ENCODE measurements around the gene P4HA1. TPM values are rescaled to one million over a fixed set of nuclear protein-coding genes. Genes with fewer than 3 reads are reported as not detected.

P4HA1 gene
- total RNA-seq, 2 experiments from 2014 or later = 37.4 to 38.9 TPM

- H3K27me3 Mint-ChIP-seq (ENCODE audit: low read depth) = no peaks in the 10 kb centered on the region
- H3K4me1 Mint-ChIP-seq (ENCODE audit: low read depth) = peaks cover 11% of the 10 kb centered on the region
- no peak for ATAC-seq
- DNase-seq = no peak
- peaks cover 35% of the 10 kb centered on the region for H3K36me3 Mint-ChIP-seq (ENCODE audit: low read depth)
- H3K9me3 Mint-ChIP-seq (ENCODE audit: insufficient read depth) = no peaks in the 10 kb centered on the region
- ChIA-PET CTCF (interaction anchor here (0.7 to 4.3 kb wide), 16 partner anchors 8 to 697 kb away, joined by 3 to 27 read pairs (median 5); partner anchors contain the start of genes DNAJC9, NUDT13 and P4HA1), POLR2A (no interaction called here)
- H3K27ac Mint-ChIP-seq = no peak overlapping the region
- no peak overlapping the region for H3K4me3 Mint-ChIP-seq
Measured at GRCh38 chr10:73061743-73062142, 34.9 kb downstream of the P4HA1 start.

GRCh38 chr10:73060738-73061635 lies 35.7 kb downstream of the P4HA1 start:
- POLR2A ChIA-PET = no interaction called here
- Mint-ChIP-seq H3K4me1 (ENCODE audit: low read depth) (peaks cover 11% of the 10 kb centered on the region), H3K36me3 (ENCODE audit: low read depth) (peaks cover 33% of the 10 kb centered on the region), H3K4me3 (no peak overlapping the region), H3K9me3 (ENCODE audit: insufficient read depth) (no peaks in the 10 kb centered on the region), H3K27me3 (ENCODE audit: low read depth) (no peaks in the 10 kb centered on the region), H3K27ac (no peak overlapping the region)
- CTCF ChIA-PET = interaction anchor here (0.7 to 4.3 kb wide), 16 partner anchors 9 to 696 kb away, joined by 3 to 27 read pairs (median 5); partner anchors contain the start of genes DNAJC9, NUDT13 and P4HA1
- ATAC-seq (peak; percentile 53), DNase-seq (no peak)

DNA sequence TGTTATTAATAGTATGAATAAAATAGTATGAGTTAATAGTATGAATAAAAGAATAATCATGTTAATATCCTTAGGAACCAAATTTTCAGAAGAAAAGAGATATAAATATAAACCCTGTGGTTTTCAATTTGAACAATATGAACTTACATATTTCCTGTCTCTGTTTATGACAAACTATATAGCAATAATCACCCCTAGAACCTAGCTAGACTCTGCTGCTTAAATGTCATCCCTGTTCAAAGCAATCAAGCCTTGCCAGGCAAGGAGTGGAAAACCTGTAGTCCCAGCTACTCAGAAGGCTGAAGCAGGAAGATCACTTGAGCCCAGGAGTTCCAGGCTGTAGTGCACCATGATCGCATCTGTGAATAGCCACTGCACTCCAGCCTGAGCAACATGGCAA lies 36.5 kb downstream of the P4HA1 start:
- ATAC-seq = no peak
- Mint-ChIP-seq H3K27ac (peak overlapping the region; percentile 75), H3K36me3 (ENCODE audit: low read depth) (peaks cover 35% of the 10 kb centered on the region), H3K9me3 (ENCODE audit: insufficient read depth) (no peaks in the 10 kb centered on the region), H3K4me1 (ENCODE audit: low read depth) (peaks cover 11% of the 10 kb centered on the region), H3K27me3 (ENCODE audit: low read depth) (no peaks in the 10 kb centered on the region), H3K4me3 (no peak overlapping the region)
- DNase-seq = no peak
- CTCF ChIA-PET = interaction anchor here (0.6 to 4.3 kb wide), 3 partner anchors 11 to 99 kb away, joined by 3 to 20 read pairs (median 12); partner anchors contain the start of gene P4HA1
- POLR2A ChIA-PET = interaction anchor here (0.7 kb wide), 1 partner anchor 165 kb away, joined by 4 read pairs; no protein-coding TSS in a partner anchor

DNA sequence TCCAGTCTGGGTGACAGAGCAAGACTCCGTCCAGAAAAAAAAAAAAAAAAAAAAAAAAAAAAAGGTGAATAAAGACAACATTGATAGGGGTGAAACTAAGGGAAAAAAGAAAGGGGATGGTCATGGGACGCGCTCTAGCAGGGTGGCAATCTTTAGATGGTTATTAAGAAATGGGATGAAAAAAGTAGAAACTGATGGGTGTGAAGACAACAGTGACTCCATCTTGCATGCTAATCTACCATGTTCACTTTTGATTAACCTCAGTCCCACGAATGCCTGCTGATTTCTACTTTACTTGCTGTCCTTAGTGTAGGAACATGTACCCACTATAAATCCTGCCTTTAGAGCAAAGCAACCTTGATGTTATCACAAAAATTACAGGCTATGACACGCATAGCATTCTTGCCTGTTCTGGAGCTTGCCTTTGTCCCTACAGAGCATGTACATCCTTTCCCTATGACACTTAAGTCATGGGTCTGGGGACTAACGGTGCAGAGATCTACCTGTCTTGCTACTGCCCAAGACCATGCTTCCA lies 38.5 kb downstream of the P4HA1 start:
- Mint-ChIP-seq H3K4me1 (ENCODE audit: low read depth) (peaks cover 11% of the 10 kb centered on the region), H3K4me3 (no peak overlapping the region), H3K27me3 (ENCODE audit: low read depth) (no peaks in the 10 kb centered on the region), H3K9me3 (ENCODE audit: insufficient read depth) (no peaks in the 10 kb centered on the region), H3K36me3 (ENCODE audit: low read depth) (peaks cover 36% of the 10 kb centered on the region), H3K27ac (no peak overlapping the region)
- ATAC-seq (no peak), DNase-seq (no peak)
- ChIA-PET CTCF (no interaction called here), POLR2A (no interaction called here)

DNA sequence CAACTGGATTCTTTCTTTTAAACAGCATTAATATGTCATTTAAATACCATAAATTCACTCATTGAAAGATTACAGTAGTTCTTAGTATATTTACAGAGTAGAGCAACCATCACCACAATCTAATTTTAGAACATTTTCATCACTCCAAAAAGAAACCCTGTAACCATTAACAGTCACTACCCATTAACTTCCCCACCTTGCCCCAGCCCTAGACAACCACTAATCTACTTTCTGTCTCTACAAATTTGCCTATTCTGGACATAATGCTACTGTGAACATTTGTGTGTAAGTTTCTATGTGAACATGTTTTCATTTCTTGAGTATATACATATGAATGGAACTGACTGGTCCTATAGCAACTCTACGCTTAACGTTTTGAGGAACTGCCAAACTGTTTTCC lies 42.4 kb downstream of the P4HA1 start:
- CTCF ChIA-PET = no interaction called here
- no peaks in the 10 kb centered on the region for H3K9me3 Mint-ChIP-seq (ENCODE audit: insufficient read depth)

GRCh38 chr10:73053275-73053674 lies 43.4 kb downstream of the P4HA1 start:
- CTCF ChIA-PET = interaction anchor here (1.2 to 5.2 kb wide), 2 partner anchors 9 to 106 kb away, joined by 4 to 27 read pairs; no protein-coding TSS in a partner anchor
- Mint-ChIP-seq H3K9me3 (ENCODE audit: insufficient read depth) (no peaks in the 10 kb centered on the region), H3K36me3 (ENCODE audit: low read depth) (peaks cover 27% of the 10 kb centered on the region), H3K27ac (no peak overlapping the region), H3K27me3 (ENCODE audit: low read depth) (no peaks in the 10 kb centered on the region), H3K4me3 (no peak overlapping the region), H3K4me1 (ENCODE audit: low read depth) (no peaks in the 10 kb centered on the region)
- POLR2A ChIA-PET = no interaction called here
- DNase-seq (no peak), ATAC-seq (no peak)

More for the DNA sequence above, 42.4 kb downstream of the P4HA1 start:
- Mint-ChIP-seq H3K4me1 (ENCODE audit: low read depth) (no peaks in the 10 kb centered on the region), H3K4me3 (no peak overlapping the region), H3K27me3 (ENCODE audit: low read depth) (no peaks in the 10 kb centered on the region), H3K27ac (peak overlapping the region; percentile 39), H3K36me3 (ENCODE audit: low read depth) (peaks cover 31% of the 10 kb centered on the region)
- POLR2A ChIA-PET = no interaction called here
- DNase-seq = no peak
- ATAC-seq = no peak

DNA sequence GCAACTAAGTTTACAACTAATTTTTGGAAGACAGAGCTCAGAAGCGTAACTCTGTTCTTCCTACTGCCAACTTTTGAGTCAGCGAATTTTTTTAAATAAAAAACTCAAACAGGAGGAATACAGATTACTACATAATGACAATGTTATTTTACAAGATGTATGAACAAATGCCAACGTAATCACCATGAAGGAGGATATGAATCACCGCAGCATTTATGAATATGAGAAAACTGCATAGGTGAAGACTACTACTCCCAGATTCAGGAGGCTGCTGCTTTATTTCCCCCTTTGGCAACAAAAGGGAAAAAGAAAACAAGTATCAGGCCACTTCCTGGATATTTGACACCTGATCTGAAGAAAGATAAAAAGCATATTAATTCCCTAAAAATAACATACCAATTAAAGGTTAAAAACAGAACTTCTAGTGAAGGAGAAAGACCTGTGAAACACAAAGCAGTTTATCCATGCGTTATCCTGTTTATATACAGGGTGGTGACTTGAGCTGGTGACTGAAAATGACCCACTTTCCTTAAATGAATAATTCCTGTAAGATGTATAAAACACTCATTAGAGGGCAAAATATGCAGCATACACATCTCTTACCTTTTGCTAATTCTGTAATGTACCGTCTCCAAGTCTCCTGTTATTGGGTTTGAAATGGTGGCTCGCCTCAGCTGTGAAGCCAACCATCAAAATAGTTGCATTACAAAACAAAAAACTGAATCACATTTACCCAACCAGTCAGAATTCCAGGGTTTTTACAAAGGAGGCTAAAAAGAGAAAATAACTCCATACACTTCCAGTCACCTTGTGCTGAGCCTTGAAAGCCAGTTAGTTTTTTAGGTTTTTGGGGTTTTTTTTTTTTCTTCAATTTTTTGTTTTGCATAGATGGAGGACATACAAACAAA lies 52.0 kb downstream of the P4HA1 start:
- ATAC-seq (no peak), DNase-seq (no peak)
- Mint-ChIP-seq H3K36me3 (ENCODE audit: low read depth) (peaks cover 37% of the 10 kb centered on the region), H3K9me3 (ENCODE audit: insufficient read depth) (no peaks in the 10 kb centered on the region), H3K27ac (no peak overlapping the region), H3K27me3 (ENCODE audit: low read depth) (no peaks in the 10 kb centered on the region), H3K4me3 (no peak overlapping the region), H3K4me1 (ENCODE audit: low read depth) (peaks cover 4% of the 10 kb centered on the region)
- ChIA-PET POLR2A (no interaction called here), CTCF (no interaction called here)

DNA sequence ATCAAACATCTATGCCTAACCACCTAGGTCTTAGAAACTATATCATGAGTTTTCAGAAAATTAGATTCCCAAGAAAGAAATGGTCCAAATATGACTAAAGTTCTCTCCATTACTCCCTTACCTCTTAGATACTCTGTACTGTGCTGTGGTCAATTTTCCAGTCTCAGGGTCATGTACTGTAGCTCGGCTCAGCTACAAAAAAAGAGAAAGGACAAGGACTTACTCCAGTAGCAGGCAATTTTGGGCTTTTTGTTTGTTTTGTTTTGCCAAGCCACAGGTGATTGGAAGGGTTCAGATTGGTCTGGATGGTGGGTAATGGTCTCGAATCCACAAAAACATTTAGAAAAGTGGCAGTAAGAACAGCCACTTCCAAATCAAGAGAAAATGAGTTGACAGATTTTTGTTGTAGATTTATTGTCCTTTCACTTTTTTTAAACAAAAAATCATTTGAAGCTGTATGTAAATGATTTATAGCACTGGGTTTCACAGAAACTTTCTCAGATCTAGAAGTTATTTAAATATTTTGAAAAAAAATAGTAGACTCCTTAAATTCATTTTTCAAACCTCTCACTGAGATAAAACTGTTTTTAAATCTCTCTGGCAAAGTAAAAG lies 52.8 kb downstream of the P4HA1 start:
- POLR2A ChIA-PET = no interaction called here
- Mint-ChIP-seq H3K4me3 (no peak overlapping the region), H3K27me3 (ENCODE audit: low read depth) (no peaks in the 10 kb centered on the region), H3K9me3 (ENCODE audit: insufficient read depth) (no peaks in the 10 kb centered on the region), H3K27ac (no peak overlapping the region), H3K36me3 (ENCODE audit: low read depth) (peaks cover 37% of the 10 kb centered on the region), H3K4me1 (ENCODE audit: low read depth) (peaks cover 4% of the 10 kb centered on the region)
- no peak for DNase-seq
- no peak for ATAC-seq
- CTCF ChIA-PET = interaction anchor here (1.2 kb wide), 1 partner anchor 17 kb away, joined by 4 read pairs; no protein-coding TSS in a partner anchor

DNA sequence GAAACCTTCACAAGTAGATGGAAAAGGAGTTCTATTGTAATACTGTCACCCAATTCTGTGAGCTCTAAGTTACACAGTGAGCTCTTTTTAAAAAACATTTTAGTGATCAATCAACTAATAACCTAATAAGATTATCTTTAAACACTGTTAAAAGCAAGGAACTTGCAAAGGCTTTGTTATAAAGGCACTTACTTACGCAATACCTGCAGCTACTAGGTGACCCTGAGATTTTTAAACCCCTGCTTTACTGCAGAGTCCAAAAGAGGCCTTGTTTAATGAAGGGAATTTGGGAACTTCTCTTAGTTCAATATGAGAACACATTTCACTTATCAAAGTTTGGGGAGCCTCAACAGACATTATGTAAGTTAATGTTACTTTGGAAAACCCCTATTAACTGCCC lies 53.3 kb downstream of the P4HA1 start:
- peaks cover 4% of the 10 kb centered on the region for H3K4me1 Mint-ChIP-seq (ENCODE audit: low read depth)
- DNase-seq = no peak
- H3K27ac Mint-ChIP-seq = no peak overlapping the region
- no peak overlapping the region for H3K4me3 Mint-ChIP-seq
- ChIA-PET CTCF (interaction anchor here (1.2 kb wide), 1 partner anchor 18 kb away, joined by 4 read pairs; no protein-coding TSS in a partner anchor), POLR2A (no interaction called here)
- no peaks in the 10 kb centered on the region for H3K27me3 Mint-ChIP-seq (ENCODE audit: low read depth)
- H3K36me3 Mint-ChIP-seq (ENCODE audit: low read depth) = peaks cover 37% of the 10 kb centered on the region
- no peak for ATAC-seq
- no peaks in the 10 kb centered on the region for H3K9me3 Mint-ChIP-seq (ENCODE audit: insufficient read depth)

DNA sequence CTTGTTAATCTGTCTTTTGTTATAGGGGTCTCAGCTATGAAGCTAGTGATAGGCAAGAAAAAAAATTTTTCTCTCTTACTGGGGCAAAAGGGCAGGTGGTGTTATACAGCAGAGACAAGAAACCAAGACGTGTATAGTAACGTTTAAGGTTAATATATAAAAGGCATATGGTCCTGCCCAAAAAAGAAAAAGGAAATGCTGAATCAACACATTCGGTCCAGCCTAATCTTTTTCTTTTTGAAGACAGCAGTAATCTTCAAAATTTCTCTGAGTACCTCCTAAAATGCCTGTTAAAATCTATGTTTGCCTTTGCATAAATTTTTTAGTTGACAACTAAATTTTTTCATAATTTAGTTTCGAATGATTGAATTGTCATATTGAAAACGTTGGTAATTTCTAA lies 54.5 kb downstream of the P4HA1 start:
- CTCF ChIA-PET = no interaction called here
- peaks cover 4% of the 10 kb centered on the region for H3K4me1 Mint-ChIP-seq (ENCODE audit: low read depth)

DNA sequence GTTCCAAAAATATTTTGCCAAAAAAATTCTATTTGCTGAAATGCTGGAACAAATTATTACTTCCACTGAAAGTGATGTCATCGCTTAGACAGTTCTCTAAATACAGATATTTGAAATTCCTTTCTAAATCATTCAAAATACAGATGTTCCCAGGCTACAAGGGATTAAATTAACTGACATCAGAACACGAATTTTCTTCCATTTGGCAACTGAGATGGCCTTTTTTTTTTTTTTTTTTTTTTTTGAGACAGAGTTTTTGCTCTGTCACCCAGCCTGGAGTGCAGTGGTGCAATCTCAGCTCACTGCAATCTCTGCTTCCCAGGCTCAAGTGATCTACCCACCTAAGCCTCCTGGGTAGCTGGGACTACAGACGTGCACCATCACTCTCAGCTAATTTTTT lies 57.0 kb downstream of the P4HA1 start:
- Mint-ChIP-seq H3K4me1 (ENCODE audit: low read depth) (peaks cover 1% of the 10 kb centered on the region), H3K4me3 (no peak overlapping the region), H3K27ac (no peak overlapping the region), H3K9me3 (ENCODE audit: insufficient read depth) (no peaks in the 10 kb centered on the region), H3K36me3 (ENCODE audit: low read depth) (peaks cover 31% of the 10 kb centered on the region), H3K27me3 (ENCODE audit: low read depth) (no peaks in the 10 kb centered on the region)
- DNase-seq (no peak), ATAC-seq (no peak)
- ChIA-PET POLR2A (interaction anchor here (0.7 to 0.9 kb wide), 2 partner anchors 9 to 118 kb away, joined by 3 read pairs; no protein-coding TSS in a partner anchor), CTCF (interaction anchor here (1.5 kb wide), 1 partner anchor 22 kb away, joined by 5 read pairs; no protein-coding TSS in a partner anchor)

More for the DNA sequence above, 54.5 kb downstream of the P4HA1 start:
- ATAC-seq = no peak
- no peaks in the 10 kb centered on the region for H3K27me3 Mint-ChIP-seq (ENCODE audit: low read depth)
- H3K9me3 Mint-ChIP-seq (ENCODE audit: insufficient read depth) = no peaks in the 10 kb centered on the region
- H3K36me3 Mint-ChIP-seq (ENCODE audit: low read depth) = peaks cover 38% of the 10 kb centered on the region
- no peak for DNase-seq
- no peak overlapping the region for H3K4me3 Mint-ChIP-seq
- POLR2A ChIA-PET = no interaction called here
- H3K27ac Mint-ChIP-seq = no peak overlapping the region

Data from activated CD8-positive, alpha-beta T cell treated with anti-CD3 and anti-CD28 coated beads, Interleukin-2, amount 10 ng/mL, durations not matched to agents 7 days and 5 days (primary cell).